ENCODE data around the gene ANKRD1. TPM values are rescaled to one million over a fixed set of nuclear protein-coding genes. Genes with fewer than 3 reads are reported as not detected.
"Not testable (repeated sequence)": the region's sequence is repeated elsewhere in the genome, so short reads cannot be mapped to it uniquely, and the experiment has no call there.

The ANKRD1 gene
- total and polyA plus RNA-seq, 12 donors, result 1,390 to 8,287 (median 4,440) TPM

GRCh38 chr10:90911133-90912051 lies 9.5 kb downstream of the ANKRD1 start:
- H3K4me3 ChIP-seq, result no peak overlapping the region
- peak overlapping the region in 1 of 10 donors; percentile 27 for H3K27ac ChIP-seq

DNA sequence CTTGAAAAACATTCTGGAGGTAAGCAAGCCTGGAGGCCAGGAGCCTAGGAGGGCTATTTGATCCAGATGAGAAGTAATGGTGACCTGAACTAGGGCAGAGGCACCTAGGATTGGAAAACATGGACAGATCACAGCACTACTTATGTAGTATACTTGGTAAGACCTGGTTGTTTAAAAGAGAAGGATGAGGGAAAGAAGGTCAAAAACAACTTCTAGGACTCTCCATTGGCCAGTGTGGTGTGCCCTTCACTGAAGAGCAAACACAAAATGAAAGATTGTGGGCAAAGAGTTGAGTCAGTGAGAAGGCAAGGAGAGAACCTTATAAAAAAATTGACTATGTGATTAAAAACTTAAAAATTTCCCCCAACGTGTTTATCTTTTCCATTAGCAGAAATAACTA lies 14.3 kb downstream of the ANKRD1 start:
- Histone ChIP-seq H3K9me3 (no peaks in the 10 kb centered on the region), H3K4me1 (peaks cover 0 to 2% (median 0%) of the 10 kb centered on the region in 9 donors), H3K4me3 (no peak overlapping the region), H3K27me3 (no peaks in the 10 kb centered on the region), H3K36me3 (peaks cover 0 to 45% (median under 1%) of the 10 kb centered on the region in 9 donors), H3K27ac (no peak overlapping the region)
- intact Hi-C loops (cut with DNase I), result no loop called here
- no peak for ATAC-seq
- no peak for DNase-seq
- no peak for TF ChIP-seq CTCF (IDR thresholded peaks at IDR 0.05)
- 83 to 87% methylated on average over 1 of the region's 1 CpG for WGBS, 2 donors

More at GRCh38 chr10:90911133-90912051, 9.5 kb downstream of the ANKRD1 start:
- H3K9me3 ChIP-seq, result no peaks in the 10 kb centered on the region
- DNase-seq, result peak; percentile 27 to 80
- intact Hi-C loops (cut with DNase I), result loop anchor here in 9 of 10 donors (1.0 to 10.0 kb wide), 4 partner anchors 339 to 343 kb away; no protein-coding TSS in a partner anchor
- TF ChIP-seq CTCF (IDR thresholded peaks at IDR 0.05), result peak; percentile 85 to 92 (median 87)
- WGBS, 2 donors, result 22% methylated on average over 12 of the region's 12 CpGs
- peaks cover 0 to 37% (median 0%) of the 10 kb centered on the region in 9 donors for H3K36me3 ChIP-seq
- H3K4me1 ChIP-seq, result peaks cover 0 to 9% (median 0%) of the 10 kb centered on the region in 9 donors
- ATAC-seq, result peak; percentile 56 to 83 (median 66)
- no peaks in the 10 kb centered on the region for H3K27me3 ChIP-seq

DNA sequence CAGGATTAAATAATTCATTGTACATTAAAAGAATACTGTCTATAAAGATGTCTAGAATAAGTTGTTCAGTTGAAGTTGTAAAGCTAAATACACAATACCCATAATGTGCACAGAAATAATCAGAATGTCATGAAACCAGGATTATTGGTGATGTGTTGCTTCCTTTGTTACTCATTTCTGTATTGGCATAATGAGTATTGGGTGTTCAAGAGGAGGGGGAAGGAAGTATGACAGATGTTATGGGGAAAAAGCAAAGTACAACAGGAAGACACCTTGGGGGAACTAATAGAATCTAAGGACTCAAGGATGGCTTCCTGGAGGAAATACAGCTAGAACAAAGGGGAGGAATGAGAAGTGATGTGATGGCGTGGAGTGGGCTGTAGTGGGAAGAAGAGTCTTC lies 15.0 kb downstream of the ANKRD1 start:
- no peaks in the 10 kb centered on the region for H3K4me1 ChIP-seq
- WGBS, 2 donors, result 60 to 88% methylated on average over 1 of the region's 1 CpG
- peaks cover 0 to 51% (median 6%) of the 10 kb centered on the region in 9 donors for H3K36me3 ChIP-seq
- ATAC-seq (no peak), DNase-seq (no peak)
- H3K27ac ChIP-seq, result no peak overlapping the region
- H3K9me3 ChIP-seq, result no peaks in the 10 kb centered on the region
- TF ChIP-seq CTCF (IDR thresholded peaks at IDR 0.05), result no peak
- no peaks in the 10 kb centered on the region for H3K27me3 ChIP-seq
- H3K4me3 ChIP-seq, result no peak overlapping the region
- intact Hi-C loops (cut with DNase I), result no loop called here

GRCh38 chr10:90896916-90897315 lies 24.0 kb downstream of the ANKRD1 start:
- H3K27ac ChIP-seq; H3K27me3 ChIP-seq; DNase-seq; H3K4me3 ChIP-seq; ATAC-seq; intact Hi-C loops (cut with DNase I); H3K9me3 ChIP-seq; H3K4me1 ChIP-seq: not testable (repeated sequence)
- 91 to 96% methylated on average over 2 of the region's 2 CpGs for WGBS, 2 donors
- peaks cover 0 to 99% (median 42%) of the 10 kb centered on the region in 9 donors for H3K36me3 ChIP-seq
